LHCN-M2 (cell line): ENCODE data around the gene AFF3. TPM values are rescaled to one million over a fixed set of nuclear protein-coding genes. Genes with fewer than 3 reads are reported as not detected.
"Not testable (repeated sequence)": the region's sequence is repeated elsewhere in the genome, so short reads cannot be mapped to it uniquely, and the experiment has no call there.

ENCODE experiments used
- DNase-seq: peaks from one replicate; pipeline ENCODE4 v3.0.0-alpha.2; 2012; ENCODE audit warnings: low read depth
- total RNA-seq: library from RNA; depleted of rRNA; stranded (reverse); fragments of >200 nt; gene quantifications from 2 replicates; pipeline ENCODE4 v1.2.3, GENCODE V29; 2014

The AFF3 gene
- total RNA-seq, 1 experiment from 2014 or later = under 0.01 TPM

DNA sequence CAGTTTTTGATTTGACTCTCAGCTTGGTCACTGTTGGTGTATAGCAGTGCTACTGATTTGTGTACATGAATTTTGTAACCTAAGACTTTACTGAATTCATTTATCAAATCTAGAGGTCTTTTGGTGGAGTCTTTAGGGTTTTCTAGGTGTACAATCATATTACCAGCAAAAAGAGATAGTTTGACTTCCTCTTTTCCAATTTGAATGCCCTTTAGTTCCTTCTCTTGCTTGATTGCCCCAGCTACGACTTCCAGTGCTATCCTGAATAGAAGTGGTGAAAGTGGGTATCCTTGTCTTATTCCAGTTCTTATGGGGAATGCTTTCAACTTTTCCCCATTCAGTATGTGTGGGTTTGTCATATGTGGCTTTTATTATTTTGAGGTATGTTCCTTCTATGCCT lies 339.7 kb downstream of the AFF3 start:
- no peak for DNase-seq

DNA sequence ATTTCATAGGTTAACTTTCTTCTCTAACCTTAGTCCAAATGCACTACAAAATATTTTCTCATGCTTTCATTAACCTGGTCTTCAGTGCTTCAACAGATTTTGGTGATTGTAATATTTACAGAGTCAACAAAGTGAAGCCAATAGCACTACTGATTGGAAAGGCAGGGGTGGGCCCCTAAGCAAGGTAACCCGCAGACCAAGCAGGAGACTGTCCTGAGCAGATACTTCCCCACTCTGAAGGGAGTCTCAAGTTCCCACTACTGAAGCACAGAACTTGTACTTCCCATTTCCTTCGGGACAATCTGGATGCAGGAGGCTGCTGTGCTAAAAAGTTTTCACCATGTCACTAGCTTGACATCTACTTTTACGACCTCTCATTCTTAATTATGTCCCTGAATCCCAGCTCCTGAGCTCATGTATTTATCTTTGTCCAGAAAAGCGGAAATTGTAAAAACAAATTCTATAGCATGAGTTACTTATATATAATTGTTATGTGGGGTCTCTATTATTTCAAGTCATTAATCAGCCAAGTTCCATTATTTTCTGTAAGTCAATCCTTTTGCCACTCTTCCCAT lies 341.0 kb downstream of the AFF3 start:
- DNase-seq = no peak

DNA sequence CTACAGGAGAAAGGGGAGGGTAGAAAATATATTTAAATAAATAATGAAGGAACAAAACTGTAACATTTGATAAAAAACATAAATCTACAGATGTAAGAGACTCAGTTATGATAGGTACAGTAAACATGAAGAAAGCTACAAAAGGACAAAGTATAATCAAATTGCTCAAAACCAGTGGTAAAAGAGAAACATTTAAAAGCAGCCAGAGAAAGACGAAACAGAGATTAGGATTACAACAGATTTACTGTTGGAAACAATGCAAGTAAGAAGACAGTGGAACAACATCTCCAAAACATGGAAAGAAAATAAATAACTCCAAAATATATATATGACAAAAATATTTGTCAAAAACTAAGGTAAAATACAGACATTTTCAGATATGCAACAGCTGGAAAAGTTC lies 344.9 kb downstream of the AFF3 start:
- no peak for DNase-seq

DNA sequence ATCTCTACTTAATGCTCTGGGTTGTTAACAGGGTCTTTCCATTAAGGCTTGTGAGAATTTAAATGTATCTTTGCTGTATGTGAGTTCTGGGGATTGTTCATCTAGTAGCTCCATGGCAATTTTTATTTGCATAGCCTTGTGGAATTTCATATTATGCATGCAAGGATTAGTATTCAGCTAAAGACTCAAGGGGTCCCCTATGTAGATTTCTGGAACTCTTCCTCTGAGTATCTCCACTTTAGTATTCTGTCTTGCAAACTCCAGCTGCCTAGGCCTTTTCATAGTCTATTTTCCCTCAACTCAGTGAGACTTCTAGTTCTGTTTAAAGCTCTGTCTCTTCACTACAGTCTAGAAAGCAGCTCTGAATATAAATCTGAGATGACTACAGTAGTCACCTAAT lies 348.0 kb downstream of the AFF3 start:
- no peak for DNase-seq

DNA sequence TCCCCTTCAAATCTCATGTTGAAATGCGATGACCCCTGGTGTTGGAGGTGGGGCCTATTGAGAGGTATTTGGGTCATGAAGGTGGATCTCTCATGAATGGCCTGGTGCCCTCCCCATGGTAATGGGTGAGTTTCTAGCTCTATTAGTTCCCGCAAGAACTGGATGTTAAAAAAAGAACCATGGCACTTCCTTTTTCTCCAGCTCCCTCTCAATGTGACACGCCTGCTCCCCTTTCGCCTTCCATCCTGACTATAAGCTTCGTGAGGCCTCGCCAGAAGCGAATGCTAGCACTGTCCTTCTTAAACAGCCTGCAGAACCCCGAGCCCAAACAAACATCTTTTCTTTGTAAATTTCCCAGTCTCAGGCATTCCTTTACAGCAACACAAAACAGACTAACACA lies 349.4 kb downstream of the AFF3 start:
- DNase-seq = no peak

DNA sequence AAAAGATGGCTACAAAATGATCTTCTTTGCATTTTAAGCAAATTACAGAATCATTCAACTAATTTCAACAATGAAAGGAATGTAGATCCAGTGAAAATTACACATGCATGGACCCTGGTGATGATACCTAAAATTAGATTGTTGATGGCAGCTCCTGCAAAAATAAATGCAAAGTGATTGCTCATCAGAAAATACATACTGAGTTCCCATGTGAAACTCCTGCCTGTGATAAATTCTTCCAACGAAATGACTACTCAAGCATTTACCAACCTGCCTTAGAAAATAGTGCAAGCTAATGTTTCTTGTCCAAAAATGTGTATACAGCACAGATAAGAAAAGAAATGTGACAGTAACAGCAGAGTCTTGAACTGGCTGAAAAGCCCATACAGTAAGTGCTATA lies 352.5 kb downstream of the AFF3 start:
- DNase-seq = no peak

DNA sequence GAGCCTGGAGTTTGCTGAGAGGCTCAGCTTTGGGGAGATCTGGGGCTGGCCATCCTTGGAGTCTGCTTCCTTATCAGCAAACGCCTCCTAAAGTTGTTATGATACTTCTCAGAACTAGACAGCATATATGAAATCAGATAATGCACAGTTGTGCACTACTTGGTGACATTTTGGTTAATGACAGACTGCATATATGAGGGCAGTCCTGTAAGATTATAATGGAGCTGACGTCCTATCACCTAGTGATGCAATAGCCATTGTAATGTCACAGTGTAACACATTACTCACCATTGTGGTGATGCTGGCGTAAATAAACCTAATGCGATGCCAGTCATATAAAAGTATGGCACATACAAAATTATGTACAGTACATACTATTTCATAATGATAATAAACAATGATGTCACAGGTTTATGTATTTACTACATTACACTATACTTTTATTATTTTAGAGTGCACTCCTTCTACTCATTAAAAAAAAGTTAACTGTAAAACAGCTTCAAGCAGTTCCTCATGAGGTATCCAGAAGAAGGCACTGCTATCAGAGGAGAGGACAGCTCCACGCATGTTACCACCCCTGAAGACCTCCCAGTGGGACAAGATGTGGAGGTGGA lies 354.5 kb downstream of the AFF3 start:
- no peak for DNase-seq

DNA sequence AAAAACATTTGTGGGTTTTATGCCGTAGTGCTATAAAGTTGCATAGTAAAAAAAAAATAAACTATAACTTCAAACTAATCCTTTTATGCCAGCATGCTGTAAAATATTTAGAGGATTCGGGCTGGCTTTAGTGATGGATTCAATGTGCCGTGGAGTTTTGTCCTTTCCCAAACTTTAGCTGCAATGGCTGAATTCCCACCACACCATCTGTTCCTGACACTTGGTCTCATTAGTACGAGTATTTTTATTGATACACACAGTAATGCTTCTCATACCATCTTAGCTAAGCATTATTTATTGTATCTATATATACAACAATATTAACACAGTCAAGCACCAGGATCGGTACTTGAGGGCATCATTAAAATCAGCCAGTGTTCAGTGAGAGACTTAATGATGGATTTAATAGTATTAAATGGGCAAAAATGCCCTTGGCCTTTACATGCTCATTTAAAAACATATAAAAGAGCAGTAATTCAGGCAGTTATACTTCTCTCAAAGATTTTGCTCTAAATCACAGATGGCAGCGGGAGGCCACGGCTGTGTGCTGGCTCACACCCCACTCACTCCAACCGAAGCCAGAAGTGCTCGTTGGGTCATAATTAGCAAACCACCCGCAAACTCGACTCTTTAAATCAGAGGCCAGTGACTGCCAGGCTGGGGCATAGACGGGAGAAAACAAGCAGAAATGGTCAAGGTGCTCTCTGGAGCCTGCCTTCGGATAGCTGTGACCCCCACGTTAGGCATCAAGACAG lies 355.6 kb downstream of the AFF3 start:
- DNase-seq = no peak

DNA sequence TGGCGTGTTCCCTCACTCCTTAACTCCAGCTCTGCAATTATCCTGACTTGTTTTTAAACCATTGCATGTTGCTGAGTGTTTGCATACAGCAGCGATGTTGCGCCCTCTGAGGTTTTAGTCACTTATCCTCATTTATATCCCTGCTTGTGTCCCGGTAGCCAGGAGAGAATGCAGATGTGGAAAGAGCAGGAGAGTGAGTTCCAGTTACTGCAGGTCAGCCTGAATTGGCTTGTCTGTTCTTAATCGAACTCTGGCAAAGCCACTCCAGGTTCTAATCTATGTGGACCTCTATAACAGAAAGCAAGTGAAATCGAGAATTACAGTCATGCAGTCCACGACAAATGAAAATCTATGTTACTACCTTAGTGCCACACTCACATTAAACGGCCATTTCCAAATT lies 357.4 kb downstream of the AFF3 start:
- DNase-seq = no peak

DNA sequence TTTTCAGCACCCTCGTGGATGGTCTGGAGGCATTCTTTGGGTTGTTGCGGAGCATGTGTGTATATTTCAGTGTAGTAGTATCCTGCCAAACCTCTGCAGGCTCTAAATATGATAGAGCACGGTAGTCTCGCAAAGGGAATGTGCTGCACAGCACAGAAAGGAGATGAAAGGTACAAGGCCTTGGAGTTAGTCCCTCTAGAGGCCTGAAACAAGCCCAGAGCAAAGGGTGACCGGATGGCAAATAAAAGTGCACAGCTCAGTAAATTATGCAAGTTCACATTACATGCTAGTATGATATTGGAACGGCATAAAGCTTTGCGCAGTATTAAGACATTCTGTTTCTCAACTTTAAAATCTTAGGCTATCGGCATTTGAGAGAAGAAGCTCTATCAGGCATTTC lies 358.1 kb downstream of the AFF3 start:
- DNase-seq = no peak

DNA sequence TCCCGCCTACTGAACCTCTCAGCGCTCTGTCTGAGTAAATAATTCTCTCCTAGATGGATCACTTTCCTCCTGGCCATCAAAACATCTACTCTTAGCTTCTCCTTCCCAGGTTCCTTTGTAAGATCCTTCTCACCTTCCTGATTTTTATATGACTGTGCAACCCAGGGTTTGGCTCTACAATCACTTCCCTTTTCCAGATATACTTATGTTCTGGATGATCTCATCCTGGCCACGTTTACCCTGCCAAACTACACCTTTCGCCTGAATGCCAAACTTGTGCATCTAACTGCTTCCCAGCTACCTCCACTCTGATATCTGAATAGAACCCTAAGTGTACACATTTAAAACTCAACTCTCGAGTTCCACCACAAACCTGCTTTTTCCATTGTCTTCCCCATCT lies 362.1 kb downstream of the AFF3 start:
- no peak for DNase-seq

DNA sequence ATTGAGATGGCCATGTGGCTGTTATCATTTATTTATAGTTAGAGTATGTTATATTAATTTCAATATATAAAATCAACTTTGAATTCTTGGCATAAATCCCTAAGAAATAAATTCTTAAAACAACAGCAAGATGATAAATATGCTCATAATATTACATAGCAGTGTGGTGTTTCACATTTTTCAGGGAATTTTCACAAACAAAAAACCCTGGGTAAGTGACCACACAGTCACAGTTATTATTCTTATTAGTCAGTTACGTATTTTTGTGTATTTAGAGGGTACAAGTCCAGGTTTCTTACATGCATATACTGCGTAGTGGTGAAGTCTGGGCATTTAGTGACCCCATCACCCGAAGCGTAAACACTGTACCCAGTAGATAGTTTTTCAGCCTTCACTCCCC lies 363.1 kb downstream of the AFF3 start:
- no peak for DNase-seq

DNA sequence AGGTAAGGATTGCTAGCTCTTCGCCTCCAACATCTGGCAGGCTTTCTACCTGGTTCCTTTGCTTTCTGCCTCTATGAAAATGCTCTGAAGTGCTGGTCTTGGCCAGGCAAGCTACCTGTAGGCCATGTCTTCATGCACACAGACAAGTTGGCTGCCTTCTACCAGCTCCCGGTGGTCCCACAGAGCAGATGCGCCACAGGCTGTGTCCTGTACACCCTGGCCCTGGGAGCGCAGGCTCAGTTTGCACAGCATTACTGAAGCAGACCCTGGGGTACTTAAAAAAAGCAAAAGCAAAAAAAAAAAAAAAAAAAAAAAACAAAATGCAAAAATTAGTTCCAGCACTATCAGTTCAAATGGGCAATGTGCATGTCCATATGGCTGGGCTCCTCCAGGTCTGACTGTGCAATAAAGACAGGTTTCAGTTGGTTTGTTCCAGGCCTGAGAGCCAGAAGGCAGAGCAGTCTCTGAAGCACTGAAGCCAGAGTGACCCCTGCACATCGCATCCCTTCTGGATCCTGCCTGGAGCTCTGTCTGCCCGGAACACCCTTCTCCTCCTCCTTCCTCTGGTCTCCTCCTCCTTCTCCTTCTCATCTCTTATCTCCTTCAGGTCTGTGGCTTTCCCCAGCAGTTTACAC lies 364.6 kb downstream of the AFF3 start:
- DNase-seq = no peak

DNA sequence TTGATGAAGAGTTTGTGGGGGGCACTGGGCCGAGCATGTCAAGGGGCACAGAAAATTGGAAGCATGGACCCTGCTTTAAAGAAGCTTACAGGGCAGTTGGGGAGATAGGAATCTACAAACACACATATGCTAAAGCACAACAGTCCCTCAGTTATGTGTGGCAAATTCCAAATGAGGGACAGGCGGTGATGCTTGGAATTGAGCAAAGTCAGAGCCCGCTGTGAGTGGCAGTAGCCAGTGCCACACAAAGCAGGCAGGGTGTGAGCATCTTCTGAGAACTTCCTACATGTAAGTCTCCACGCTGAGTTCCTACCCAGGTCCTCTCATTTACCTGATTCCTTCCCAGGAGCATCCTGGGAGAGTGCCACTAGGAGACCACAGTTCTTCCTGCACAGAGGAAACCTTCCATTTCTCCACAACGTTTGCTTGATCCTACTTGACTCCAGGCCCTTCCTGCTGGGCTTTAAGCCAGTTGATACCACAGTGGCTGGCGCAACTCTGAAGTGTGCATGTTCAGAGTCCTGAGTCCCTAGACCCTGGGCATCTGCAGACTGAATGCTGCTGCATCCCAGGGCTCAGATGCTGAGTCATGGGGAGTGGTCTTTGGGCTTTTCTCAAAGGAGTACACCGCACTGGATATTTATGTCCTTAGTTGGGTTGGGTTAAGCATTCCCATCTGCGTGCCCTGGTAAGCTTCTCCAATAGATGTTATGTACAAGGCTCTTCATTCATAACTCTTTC lies 365.3 kb downstream of the AFF3 start:
- no peak for DNase-seq

DNA sequence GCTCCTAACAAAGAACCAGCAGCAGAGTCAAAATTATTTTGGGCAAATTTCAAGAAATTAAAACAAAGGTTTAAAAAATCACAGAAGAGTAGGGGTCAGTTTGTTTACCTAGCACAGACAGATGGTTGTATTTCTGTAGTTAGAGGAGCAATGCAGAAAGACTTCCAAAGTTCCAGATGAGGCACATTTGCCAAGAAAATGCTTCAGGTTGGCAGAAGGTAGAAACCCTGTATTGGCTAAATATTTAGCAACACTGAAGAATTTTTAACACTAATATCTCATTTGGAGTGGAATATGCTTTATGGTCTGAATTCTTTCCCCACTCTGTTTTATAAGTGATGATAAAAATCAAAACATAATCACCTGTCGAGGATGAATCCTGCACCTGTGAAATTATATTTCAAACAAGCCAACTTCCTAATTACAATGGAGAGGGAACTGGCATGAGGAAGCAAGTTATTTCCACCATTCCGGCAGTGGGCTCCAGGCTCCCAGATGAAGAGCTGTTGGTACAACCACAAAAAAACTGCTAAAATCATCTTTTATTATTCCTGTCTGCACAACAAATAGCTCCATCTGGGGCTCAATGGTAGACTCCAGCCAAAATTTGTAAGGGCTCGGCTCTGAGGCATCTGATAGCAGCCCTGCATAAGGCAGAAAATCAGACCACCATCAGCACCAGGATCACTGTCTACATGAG lies 366.0 kb downstream of the AFF3 start:
- no peak for DNase-seq

DNA sequence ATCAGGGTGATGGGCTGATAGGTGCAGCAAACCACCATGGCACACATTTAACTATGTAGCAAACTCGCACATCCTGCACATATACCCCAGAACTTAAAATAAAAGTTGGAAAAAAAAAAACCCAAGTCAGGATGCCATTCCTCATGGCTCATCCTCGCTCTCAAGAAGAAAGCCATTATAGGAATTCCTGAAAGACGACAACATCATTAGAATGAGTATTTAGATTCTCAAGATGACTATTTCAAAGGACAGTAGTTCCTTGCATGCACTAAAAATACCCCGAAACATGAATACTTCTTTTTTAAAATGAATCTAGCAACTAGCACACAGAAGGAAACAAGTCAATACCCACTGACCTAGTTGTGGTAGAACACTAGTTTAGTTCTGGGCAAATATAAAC lies 366.8 kb downstream of the AFF3 start:
- no peak for DNase-seq

DNA sequence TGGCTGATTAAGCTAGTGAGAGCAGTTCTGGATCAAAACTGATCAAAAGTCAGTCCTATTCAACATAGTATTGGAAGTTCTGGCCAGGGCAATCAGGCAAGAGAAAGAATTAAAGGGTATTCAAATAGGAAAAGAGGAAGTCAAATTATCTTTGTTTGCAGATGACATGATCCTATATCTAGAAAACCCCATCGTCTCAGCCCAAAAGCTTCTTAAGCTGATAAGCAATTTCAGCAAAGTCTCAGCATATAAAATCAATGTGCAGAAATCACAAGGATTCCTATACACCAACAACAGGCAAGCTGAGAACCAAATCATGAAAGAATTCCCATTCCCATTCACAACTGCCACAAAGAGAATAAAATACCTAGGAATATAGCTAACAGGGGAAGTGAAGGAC lies 368.7 kb downstream of the AFF3 start:
- DNase-seq = not testable (repeated sequence)

DNA sequence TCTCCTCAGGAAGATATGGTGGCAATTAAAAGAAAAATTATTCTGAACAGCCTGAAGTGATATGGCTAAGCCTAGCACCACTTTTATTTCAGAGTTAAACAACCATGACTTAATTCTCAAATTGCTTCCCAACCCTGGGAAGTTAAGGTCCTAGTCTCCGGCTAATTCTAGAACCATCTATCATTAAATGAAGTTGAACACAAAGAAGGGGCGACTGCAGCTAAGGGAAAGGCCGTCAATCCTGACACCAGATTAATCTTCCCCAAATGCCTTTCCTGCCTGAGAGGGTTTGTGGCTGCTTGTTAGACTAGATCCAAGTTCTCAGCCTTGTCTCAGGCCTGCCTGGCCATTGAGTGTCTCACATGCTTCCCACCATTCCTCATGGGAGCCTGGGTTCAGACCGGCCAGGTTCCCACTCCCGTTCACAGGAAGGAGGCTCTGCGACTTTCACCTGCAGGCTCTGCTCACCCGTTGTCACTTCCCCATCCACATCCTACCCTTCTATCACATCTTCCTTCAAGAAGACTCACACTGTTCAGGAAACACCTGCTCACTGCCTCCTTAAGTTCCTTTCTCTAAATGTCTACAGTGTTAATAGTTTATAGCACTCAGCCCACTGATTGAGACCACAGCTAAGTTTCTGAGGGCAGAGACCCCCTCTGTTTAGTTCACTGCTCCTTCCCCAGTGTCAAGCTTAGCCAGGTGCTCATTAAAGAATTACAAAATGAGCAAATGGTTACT lies 369.6 kb downstream of the AFF3 start:
- no peak for DNase-seq

DNA sequence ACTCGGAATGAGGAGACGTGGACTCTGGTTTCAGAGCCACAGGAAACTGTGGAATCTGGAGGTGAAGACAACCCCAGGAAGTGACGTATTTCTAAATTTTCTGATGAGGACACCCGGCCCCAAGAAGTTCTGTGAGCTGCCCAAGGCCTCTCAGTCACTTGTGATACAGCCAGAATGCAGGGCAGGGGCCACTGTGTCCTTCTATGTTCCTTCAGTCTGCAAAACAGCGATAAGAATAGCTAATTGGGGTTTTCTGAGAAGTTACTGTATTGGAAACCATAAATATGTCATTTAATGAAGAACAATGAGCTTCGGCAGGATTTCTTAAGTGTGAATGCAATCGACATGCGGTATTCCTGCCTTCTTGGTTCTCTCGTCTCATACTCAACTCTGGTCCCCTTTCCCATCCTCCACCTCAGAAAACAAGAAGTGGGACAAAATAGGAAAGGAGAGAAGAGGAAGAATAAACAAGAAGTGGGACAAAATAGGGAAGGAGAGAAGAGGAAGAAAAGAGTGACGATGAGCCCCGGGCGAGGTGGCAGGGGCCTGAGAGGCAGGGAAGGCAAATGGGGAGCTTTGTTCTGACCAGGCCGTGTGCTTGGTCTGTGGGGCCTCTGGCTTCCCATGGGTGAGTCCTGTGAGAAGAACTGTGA lies 370.6 kb downstream of the AFF3 start:
- no peak for DNase-seq

DNA sequence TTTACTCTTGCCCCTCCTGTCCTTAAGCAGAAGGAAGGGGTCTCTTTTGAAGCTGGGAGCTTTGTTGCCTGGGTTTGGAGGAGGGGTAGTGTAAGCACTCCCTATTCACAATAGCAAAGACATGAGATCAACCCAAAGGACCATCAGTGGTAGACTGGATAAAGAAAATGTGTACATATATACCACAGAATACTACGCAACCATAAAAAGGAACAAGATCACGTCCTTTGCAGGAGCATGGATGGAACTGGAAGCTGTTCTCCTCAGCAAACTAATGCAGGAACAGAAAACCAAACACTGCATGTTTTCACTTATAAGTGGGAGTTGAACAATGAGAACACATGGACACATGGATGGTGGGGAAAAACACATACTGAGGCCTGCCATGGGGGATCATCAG lies 371.5 kb downstream of the AFF3 start:
- no peak for DNase-seq
